ENCODE results near the gene MAN2A1. TPM values are rescaled to one million over a fixed set of nuclear protein-coding genes. Genes with fewer than 3 reads are reported as not detected.

MAN2A1 gene
- total RNA-seq, 1 experiment from 2014 or later: 78.0 TPM

DNA sequence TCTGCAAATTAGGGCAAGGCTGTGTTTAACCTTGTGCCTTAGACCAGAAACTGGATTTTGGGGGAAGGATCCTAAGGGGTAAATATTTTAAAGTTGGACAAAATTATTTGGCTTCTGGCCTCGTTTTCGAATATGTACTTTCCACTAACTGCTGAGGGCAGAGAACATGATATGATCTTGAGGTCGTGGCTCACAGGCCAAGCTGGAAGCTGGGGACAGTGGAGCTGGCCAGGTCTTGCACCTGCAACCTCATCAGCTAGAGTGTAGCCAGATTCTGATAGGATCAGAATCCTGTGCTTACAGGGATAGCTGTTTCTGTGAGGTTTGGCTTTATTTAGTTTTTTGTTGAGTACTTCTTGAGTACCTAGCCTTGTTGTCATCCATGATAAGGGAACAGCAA lies 24.9 kb downstream of the MAN2A1 start:
- Mint-ChIP-seq H3K27me3 (ENCODE audit: low read depth) (no peaks in the 10 kb centered on the region), H3K27ac (peak overlapping the region in 2 of 3 experiments; percentile 69 to 87; a peak in 4 of 7 replicates), H3K4me3 (no peak overlapping the region), H3K9me3 (no peaks in the 10 kb centered on the region), H3K4me1 (peaks cover 24 to 30% of the 10 kb centered on the region in 2 experiments), H3K36me3 (ENCODE audit: insufficient read depth in 1 of 3, low read depth in 3 of 3) (peaks cover 4 to 28% (median 25%) of the 10 kb centered on the region in 3 experiments; a peak in 6 of 7 replicates)
- Histone ChIP-seq H3K4ac (ENCODE audit: low read depth, low read length) (no peak overlapping the region), H3K27ac (ENCODE audit: insufficient read length, low read depth, low read length) (no peak overlapping the region), H3K27me3 (ENCODE audit: insufficient read depth, low read length) (no peaks in the 10 kb centered on the region), H3K79me1 (ENCODE audit: insufficient read depth, low read depth, low read length, poor library complexity, severe bottlenecking) (no peaks in the 10 kb centered on the region), H3K23me2 (ENCODE audit: insufficient read length, low read depth, low read length, poor library complexity, severe bottlenecking) (no peaks in the 10 kb centered on the region), H3T11ph (ENCODE audit: low read length) (no peak overlapping the region), H2BK20ac (ENCODE audit: low read depth, low read length, poor library complexity, severe bottlenecking) (no peak overlapping the region), H2BK15ac (ENCODE audit: low read depth, low read length) (no peak overlapping the region), H3K56ac (ENCODE audit: insufficient read length, low read depth, low read length) (no peak overlapping the region), H3K9me3 (ENCODE audit: control insufficient read depth, low read depth, low read length) (no peaks in the 10 kb centered on the region), H2AK5ac (ENCODE audit: insufficient read length, low read length) (no peak overlapping the region), H3K79me2 (ENCODE audit: insufficient read depth, low read length) (peaks cover 4% of the 10 kb centered on the region; the same call in 1 of the 2 replicates), H4K91ac (ENCODE audit: insufficient read length, low read depth, low read length) (no peak overlapping the region), H3K9ac (ENCODE audit: extremely low read depth, insufficient read length, low read length) (no peak overlapping the region), H4K20me1 (ENCODE audit: control insufficient read depth, insufficient read depth, insufficient read length) (no peaks in the 10 kb centered on the region), H3K14ac (ENCODE audit: insufficient read depth, low read length) (no peak overlapping the region), H3K18ac (ENCODE audit: insufficient read length, low read depth, low read length) (no peak overlapping the region), H3K23ac (ENCODE audit: insufficient read length, low read depth, low read length) (no peak overlapping the region), H4K8ac (replicated peaks; ENCODE audit: insufficient read length, low read depth, low read length) (no peak overlapping the region), H4K5ac (ENCODE audit: insufficient read length, low read depth, low read length) (no peak overlapping the region), H2AFZ (ENCODE audit: low read length) (no peak overlapping the region), H2BK120ac (ENCODE audit: low read depth, low read length, poor library complexity, severe bottlenecking) (no peak overlapping the region), H2BK12ac (ENCODE audit: insufficient read length, low read depth, low read length) (no peak overlapping the region), H3K4me2 (ENCODE audit: insufficient read depth, insufficient read length, low read length) (no peak overlapping the region), H2BK5ac (ENCODE audit: insufficient read length, low read length) (no peak overlapping the region), H3K4me1 (ENCODE audit: insufficient read depth, low read length) (peaks cover 4% of the 10 kb centered on the region; the same call in 1 of the 2 replicates)
- no peak for DNase-seq
- no CpG with 5 or more reads among the region's 3 CpGs for WGBS (ENCODE audit: extremely low coverage, insufficient read length, low lambda C conversion rate)
- TF ChIP-seq CTCF (conservative IDR thresholded peaks at IDR 0.05): no peak

Measured in H9 (cell line).